ENCODE data around the gene ETFA.

The ETFA gene

GRCh38 chr15:76169911-76170800, 141.1 kb downstream of the ETFA start:
- H3K36me3 ChIP-seq (ENCODE audit: control insufficient read depth, low read depth, low read length) = no peaks in the 10 kb centered on the region
- H3K9ac ChIP-seq (ENCODE audit: low read length) = no peak overlapping the region
- H3K4me3 ChIP-seq (ENCODE audit: low read length) = no peak overlapping the region
- H3K27ac ChIP-seq (ENCODE audit: low read length) = no peak overlapping the region
- no peaks in the 10 kb centered on the region for H3K4me1 ChIP-seq (ENCODE audit: control insufficient read depth, low read depth, low read length)
- H3K9me3 ChIP-seq (ENCODE audit: control insufficient read depth, low read depth, low read length) = no peaks in the 10 kb centered on the region
- H3K27me3 ChIP-seq (ENCODE audit: control insufficient read depth, insufficient read depth, low read length) = no peaks in the 10 kb centered on the region

- Histone ChIP-seq H3K36me3 (ENCODE audit: control insufficient read depth, low read depth, low read length) (no peaks in the 10 kb centered on the region), H3K9ac (ENCODE audit: low read length) (no peak overlapping the region)
These were observed 142.3 kb downstream of the ETFA start for GRCh38 chr15:76169018-76169417.

GRCh38 chr15:76168237-76168984, 142.9 kb downstream of the ETFA start:
- no peaks in the 10 kb centered on the region for H3K27me3 ChIP-seq (ENCODE audit: control insufficient read depth, insufficient read depth, low read length)
- no peak overlapping the region for H3K9ac ChIP-seq (ENCODE audit: low read length)
- H3K4me3 ChIP-seq (ENCODE audit: low read length) = no peak overlapping the region
- H3K4me1 ChIP-seq (ENCODE audit: control insufficient read depth, low read depth, low read length) = no peaks in the 10 kb centered on the region
- H3K36me3 ChIP-seq (ENCODE audit: control insufficient read depth, low read depth, low read length) = no peaks in the 10 kb centered on the region
- no peak overlapping the region for H3K27ac ChIP-seq (ENCODE audit: low read length)
- no peaks in the 10 kb centered on the region for H3K9me3 ChIP-seq (ENCODE audit: control insufficient read depth, low read depth, low read length)

More at GRCh38 chr15:76169018-76169417, 142.3 kb downstream of the ETFA start:
- H3K9me3 ChIP-seq (ENCODE audit: control insufficient read depth, low read depth, low read length) = no peaks in the 10 kb centered on the region
- no peak overlapping the region for H3K4me3 ChIP-seq (ENCODE audit: low read length)
- no peak overlapping the region for H3K27ac ChIP-seq (ENCODE audit: low read length)
- no peaks in the 10 kb centered on the region for H3K4me1 ChIP-seq (ENCODE audit: control insufficient read depth, low read depth, low read length)
- no peaks in the 10 kb centered on the region for H3K27me3 ChIP-seq (ENCODE audit: control insufficient read depth, insufficient read depth, low read length)

GRCh38 chr15:76165951-76166350, 145.3 kb downstream of the ETFA start:
- Histone ChIP-seq H3K9me3 (ENCODE audit: control insufficient read depth, low read depth, low read length) (no peaks in the 10 kb centered on the region), H3K9ac (ENCODE audit: low read length) (no peak overlapping the region), H3K36me3 (ENCODE audit: control insufficient read depth, low read depth, low read length) (no peaks in the 10 kb centered on the region), H3K27me3 (ENCODE audit: control insufficient read depth, insufficient read depth, low read length) (no peaks in the 10 kb centered on the region), H3K27ac (ENCODE audit: low read length) (no peak overlapping the region), H3K4me3 (ENCODE audit: low read length) (no peak overlapping the region), H3K4me1 (ENCODE audit: control insufficient read depth, low read depth, low read length) (no peaks in the 10 kb centered on the region)

Data from iPS-18a (cell line).